22Rv1 (cell line): ENCODE data around the gene PEAR1.

Experiments
- H3K27ac ChIP-seq: fragments of 450-650 bp; 2 replicates; pipeline ENCODE4 v1.5.1; 2017
- ZFX ChIP-seq: fragments of 450-650 bp; IDR thresholded peaks from 2 replicates; pipeline ENCODE4 v1.6.1; 2017; ENCODE audit warnings: antibody characterized with exemption, borderline replicate concordance
- TF ChIP-seq, protein P1 (sequence below): fragments of 450-650 bp; IDR thresholded peaks from 2 replicates; pipeline ENCODE4 v1.5.1; 2017; ENCODE audit warnings: mild to moderate bottlenecking

The PEAR1 gene

DNA sequence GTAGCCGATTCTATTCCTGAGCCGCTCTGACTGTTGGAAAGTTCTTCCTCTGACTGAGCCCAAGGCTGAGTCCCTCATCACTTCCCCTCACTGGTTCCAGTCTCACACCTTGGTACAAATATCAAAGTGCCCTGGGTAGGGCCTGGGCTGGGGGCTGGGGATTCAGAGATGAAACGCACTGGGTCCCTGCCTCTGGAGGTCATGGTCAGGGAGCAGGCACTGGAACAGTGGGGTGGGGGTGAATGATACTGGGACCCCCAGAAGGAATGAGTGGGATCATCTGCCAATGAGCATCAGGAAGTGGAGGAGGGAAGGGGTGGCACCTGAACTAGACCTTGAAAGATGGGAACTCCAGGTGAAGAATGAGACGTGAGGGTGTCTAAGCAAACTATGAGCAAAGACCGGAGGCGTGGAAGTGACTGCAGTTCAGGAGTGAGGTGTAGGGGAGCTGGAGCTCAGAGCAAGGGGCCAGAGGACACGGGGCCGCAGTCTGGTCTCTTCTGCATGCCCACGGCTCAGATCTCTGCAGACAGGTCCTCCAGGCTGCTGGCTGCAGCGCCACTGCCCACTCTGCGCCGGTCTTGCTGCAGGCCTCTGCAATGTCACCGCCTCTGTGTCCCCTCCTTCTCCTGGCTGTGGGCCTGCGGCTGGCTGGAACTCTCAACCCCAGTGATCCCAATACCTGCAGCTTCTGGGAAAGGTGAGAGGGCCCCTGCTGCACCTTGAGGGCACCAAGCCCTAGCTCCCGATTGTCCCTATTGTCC lies 10.0 kb downstream of the PEAR1 start:
- H3K27ac ChIP-seq = no peak overlapping the region
- no peak for TF ChIP-seq ZFX
- TF ChIP-seq, protein P1, sequence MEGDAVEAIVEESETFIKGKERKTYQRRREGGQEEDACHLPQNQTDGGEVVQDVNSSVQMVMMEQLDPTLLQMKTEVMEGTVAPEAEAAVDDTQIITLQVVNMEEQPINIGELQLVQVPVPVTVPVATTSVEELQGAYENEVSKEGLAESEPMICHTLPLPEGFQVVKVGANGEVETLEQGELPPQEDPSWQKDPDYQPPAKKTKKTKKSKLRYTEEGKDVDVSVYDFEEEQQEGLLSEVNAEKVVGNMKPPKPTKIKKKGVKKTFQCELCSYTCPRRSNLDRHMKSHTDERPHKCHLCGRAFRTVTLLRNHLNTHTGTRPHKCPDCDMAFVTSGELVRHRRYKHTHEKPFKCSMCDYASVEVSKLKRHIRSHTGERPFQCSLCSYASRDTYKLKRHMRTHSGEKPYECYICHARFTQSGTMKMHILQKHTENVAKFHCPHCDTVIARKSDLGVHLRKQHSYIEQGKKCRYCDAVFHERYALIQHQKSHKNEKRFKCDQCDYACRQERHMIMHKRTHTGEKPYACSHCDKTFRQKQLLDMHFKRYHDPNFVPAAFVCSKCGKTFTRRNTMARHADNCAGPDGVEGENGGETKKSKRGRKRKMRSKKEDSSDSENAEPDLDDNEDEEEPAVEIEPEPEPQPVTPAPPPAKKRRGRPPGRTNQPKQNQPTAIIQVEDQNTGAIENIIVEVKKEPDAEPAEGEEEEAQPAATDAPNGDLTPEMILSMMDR = no peak

DNA sequence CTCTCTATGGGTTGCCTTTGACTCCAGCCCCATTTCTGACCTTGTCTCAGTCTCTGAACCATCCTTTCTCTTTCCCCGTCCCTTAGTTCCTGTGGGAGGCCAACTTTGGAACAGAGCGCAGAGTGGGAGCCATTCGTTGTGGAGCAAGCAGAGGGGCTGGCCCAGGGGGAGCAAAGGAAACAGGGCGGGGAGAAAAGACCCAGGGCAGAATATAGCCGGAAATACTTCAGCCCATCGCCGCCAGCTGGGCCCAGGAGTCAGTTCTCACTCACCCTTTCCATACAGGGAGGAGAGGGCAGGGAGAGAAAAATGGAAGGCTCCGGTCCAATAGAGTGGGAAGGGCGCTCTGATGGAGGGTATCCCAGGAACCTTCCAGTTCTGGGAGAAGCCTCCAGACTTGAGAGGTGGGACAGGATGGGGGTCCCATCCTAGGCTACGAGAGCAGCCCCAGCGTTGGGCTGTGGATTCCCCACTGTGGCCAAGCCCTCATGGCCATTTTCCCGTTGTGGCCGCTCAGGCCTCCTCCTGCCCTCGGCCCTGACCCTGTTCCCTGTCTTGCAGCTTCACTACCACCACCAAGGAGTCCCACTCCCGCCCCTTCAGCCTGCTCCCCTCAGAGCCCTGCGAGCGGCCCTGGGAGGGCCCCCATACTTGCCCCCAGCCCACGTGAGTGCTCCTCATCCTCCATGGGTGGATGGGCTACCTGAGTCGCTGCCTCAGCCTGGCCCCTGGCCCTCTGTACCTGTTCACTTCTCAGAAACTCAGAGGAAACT lies 10.9 kb downstream of the PEAR1 start:
- H3K27ac ChIP-seq = no peak overlapping the region
- TF ChIP-seq, protein P1 = no peak
- TF ChIP-seq ZFX = no peak

DNA sequence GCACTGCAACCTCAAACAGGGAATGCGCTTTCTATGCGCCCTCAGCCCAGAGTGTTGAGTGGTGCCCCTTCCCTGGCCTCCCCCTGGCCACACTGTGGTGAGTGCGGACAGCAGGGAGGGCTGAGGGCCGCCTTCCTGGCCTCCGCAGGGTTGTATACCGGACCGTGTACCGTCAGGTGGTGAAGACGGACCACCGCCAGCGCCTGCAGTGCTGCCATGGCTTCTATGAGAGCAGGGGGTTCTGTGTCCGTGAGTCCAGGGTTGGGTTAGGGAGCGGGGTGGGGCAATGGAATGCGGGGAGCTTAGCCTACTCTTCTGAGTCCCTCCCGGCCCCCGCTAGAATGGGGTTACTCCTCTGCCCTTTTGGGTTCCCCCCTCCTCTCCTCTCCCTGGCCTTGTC lies 11.7 kb downstream of the PEAR1 start:
- TF ChIP-seq ZFX = no peak
- TF ChIP-seq, protein P1 = no peak
- no peak overlapping the region for H3K27ac ChIP-seq

DNA sequence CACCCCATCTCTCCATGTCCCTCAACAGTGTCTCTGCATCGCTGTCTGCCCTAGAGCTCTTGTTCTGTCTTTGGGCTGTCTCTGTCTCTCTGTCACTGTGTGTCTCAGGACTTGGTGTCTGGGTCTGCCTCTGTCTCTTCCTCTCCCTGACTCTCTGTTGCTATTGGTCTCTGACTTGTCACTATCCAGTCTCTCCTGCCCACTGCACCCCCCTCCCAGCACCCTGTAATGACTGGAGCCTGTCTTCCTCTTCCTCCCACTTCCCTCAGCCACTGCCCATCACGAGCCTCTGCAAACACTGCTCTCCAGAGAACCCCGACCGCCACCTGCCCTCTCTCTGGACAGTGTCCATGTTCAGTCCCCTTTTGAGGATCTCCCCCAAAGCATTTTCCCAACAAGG lies 12.1 kb downstream of the PEAR1 start:
- no peak overlapping the region for H3K27ac ChIP-seq
- TF ChIP-seq ZFX = no peak
- TF ChIP-seq, protein P1 = no peak

DNA sequence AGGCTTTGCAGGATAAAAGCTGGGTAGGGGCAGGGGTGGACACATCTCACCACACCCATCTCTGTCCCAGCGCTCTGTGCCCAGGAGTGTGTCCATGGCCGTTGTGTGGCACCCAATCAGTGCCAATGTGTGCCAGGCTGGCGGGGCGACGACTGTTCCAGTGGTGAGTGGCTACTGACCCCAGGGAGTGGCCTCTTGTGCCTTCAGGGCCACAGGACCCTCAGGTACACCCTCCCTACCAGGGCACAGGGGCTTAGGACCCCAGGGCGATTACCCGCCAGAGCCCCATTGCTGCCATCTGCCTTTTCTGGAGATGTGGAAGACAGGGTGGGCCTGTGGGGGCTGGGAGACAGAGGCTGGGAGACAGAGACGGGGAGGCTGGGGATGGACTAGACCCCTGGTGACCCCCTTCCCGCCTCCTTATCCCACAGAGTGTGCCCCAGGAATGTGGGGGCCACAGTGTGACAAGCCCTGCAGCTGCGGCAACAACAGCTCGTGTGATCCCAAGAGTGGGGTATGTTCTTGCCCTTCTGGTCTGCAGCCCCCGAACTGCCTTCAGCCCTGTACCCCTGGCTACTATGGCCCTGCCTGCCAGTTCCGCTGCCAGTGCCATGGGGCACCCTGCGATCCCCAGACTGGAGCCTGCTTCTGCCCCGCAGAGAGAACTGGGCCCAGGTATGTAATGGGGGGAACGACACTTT lies 12.8 kb downstream of the PEAR1 start:
- H3K27ac ChIP-seq = no peak overlapping the region
- TF ChIP-seq, protein P1 = no peak
- no peak for TF ChIP-seq ZFX

DNA sequence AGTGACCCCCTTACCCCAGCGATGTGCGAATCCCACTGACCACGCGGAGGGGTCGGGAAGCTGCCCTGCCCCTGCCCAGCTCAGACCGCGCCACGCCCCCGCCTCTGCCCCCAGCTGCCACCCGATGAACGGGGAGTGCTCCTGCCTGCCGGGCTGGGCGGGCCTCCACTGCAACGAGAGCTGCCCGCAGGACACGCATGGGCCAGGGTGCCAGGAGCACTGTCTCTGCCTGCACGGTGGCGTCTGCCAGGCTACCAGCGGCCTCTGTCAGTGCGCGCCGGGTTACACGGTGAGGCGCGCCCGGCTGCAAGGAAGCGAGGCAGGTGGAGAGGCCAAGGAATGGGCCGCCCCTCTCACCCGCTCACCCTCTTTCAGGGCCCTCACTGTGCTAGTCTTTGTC lies 15.0 kb downstream of the PEAR1 start:
- TF ChIP-seq ZFX = no peak

DNA sequence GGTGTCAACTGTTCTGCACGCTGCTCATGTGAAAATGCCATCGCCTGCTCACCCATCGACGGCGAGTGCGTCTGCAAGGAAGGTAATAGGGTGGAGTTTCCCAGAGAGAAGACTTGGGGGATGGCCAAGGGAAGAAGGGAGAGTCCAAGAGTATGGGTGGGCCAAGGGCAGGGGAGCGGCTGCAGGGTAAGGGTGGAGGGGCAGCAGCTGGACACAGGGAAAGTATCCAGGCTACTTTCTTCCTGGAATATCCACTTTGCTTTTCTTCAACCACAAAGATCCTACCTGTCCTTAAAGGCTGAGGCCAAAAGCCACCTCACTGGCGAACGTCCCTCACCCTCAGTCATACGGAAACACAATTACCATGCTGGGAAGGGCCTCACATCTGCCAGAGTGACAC lies 15.4 kb downstream of the PEAR1 start:
- TF ChIP-seq, protein P1 = no peak
- TF ChIP-seq ZFX = no peak

More for the DNA sequence above, 15.0 kb downstream of the PEAR1 start:
- no peak overlapping the region for H3K27ac ChIP-seq

More for the DNA sequence above, 15.4 kb downstream of the PEAR1 start:
- no peak overlapping the region for H3K27ac ChIP-seq
